SU-DHL-6 (cell line): Measurements from ENCODE around the gene CD151.

Source experiments
- H2AFZ ChIP-seq: fragments of 200-600 bp; sonication (generic); 2 replicates; pipeline ENCODE4 v1.6.1; 2014; ENCODE audit warnings: low read depth, mild to moderate bottlenecking, moderate library complexity, mixed read lengths, antibody characterized with exemption, low read length; ENCODE audit not compliant: severe bottlenecking
- H3F3A ChIP-seq: fragments of 200-600 bp; shearing (Covaris generic); 2 replicates; pipeline ENCODE4 v1.6.0; 2016; ENCODE audit warnings: antibody characterized with exemption, mild to moderate bottlenecking; ENCODE audit not compliant: insufficient read depth
- H3K27ac ChIP-seq: fragments of 200-600 bp; sonication (generic); 2 replicates; pipeline ENCODE4 v1.5.1; 2016; ENCODE audit warnings: low read depth, mild to moderate bottlenecking, low read length, moderate library complexity, mixed read lengths
- H3K27me3 ChIP-seq: fragments of 200-600 bp; sonication (generic), shearing (Covaris generic); 2 replicates; pipeline ENCODE4 v1.6.0; 2014; ENCODE audit warnings: mild to moderate bottlenecking, low read length
- H3K36me3 ChIP-seq: fragments of 200-600 bp; sonication (generic); 2 replicates; pipeline ENCODE4 v1.6.1; 2014; ENCODE audit warnings: mild to moderate bottlenecking, low read length, mixed read lengths
- H3K4me2 ChIP-seq: fragments of 300-600, 200-600 bp; shearing (Covaris generic), sonication (generic); 2 replicates; pipeline ENCODE4 v1.6.0; 2014; ENCODE audit warnings: low read length, low read depth, mild to moderate bottlenecking; ENCODE audit not compliant: poor library complexity, severe bottlenecking
- H3K4me3 ChIP-seq: fragments of 200-600 bp; sonication (generic); 2 replicates; pipeline ENCODE4 v1.5.1; 2014; ENCODE audit warnings: antibody characterized with exemption, low read length, mild to moderate bottlenecking, mixed read lengths; ENCODE audit not compliant: insufficient read depth, poor library complexity, severe bottlenecking
- H3K79me2 ChIP-seq: fragments of 200-600 bp; sonication (generic); 2 replicates; pipeline ENCODE4 v1.6.1; 2014; ENCODE audit warnings: mild to moderate bottlenecking, low read length, moderate library complexity; ENCODE audit not compliant: insufficient read depth
- H3K9ac ChIP-seq: fragments of 200-600 bp; sonication (generic); 2 replicates; pipeline ENCODE4 v1.7.0; 2014; ENCODE audit warnings: mild to moderate bottlenecking, low read length
- H3K9me2 ChIP-seq: fragments of 200-600 bp; sonication (generic); replicated peaks from 2 replicates; pipeline ENCODE4 v1.6.1; 2014; ENCODE audit warnings: low read length; ENCODE audit not compliant: insufficient read depth
- H3K9me3 ChIP-seq: fragments of 200-600 bp; sonication (generic); 2 replicates; pipeline ENCODE4 v1.6.1; 2014; ENCODE audit warnings: low read length, mixed read lengths; ENCODE audit not compliant: insufficient read depth
- H4K20me1 ChIP-seq: fragments of 200-600 bp; sonication (generic); 2 replicates; pipeline ENCODE4 v1.6.1; 2014; ENCODE audit warnings: low read depth, mild to moderate bottlenecking, antibody characterized with exemption, low read length, moderate library complexity, mixed read lengths
- EZH2phosphoT487 ChIP-seq: fragments of 200-600 bp; sonication (generic), shearing (Covaris generic); conservative IDR thresholded peaks from 2 replicates; pipeline ENCODE4 v1.6.1; 2018; ENCODE audit warnings: mild to moderate bottlenecking, antibody characterized with exemption, low read length, moderate library complexity, mixed read lengths
- TF ChIP-seq, protein P1 (sequence below): fragments of 200-600 bp; sonication (generic); IDR thresholded peaks from one replicate; pipeline ENCODE4 v1.5.1; 2017; ENCODE audit warnings: antibody characterized with exemption, mild to moderate bottlenecking, low read length, moderate library complexity; ENCODE audit not compliant: insufficient read depth, poor library complexity, severe bottlenecking

Gene CD151

GRCh38 chr11:830295-831117 lies 2.2 kb upstream of the CD151 start:
- no peaks in the 10 kb centered on the region for H3K9me2 ChIP-seq
- H3K36me3 ChIP-seq: no peaks in the 10 kb centered on the region
- H2AFZ ChIP-seq: no peak overlapping the region
- no peaks in the 10 kb centered on the region for H3K27me3 ChIP-seq
- peak overlapping the region; percentile 50 for H3K4me2 ChIP-seq
- no peaks in the 10 kb centered on the region for H4K20me1 ChIP-seq
- peak overlapping the region; percentile 1; the same call in 1 of the 2 replicates for H3K9ac ChIP-seq
- H3K4me3 ChIP-seq: peak overlapping the region; percentile 24
- H3K9me3 ChIP-seq: no peaks in the 10 kb centered on the region
- TF ChIP-seq, protein P1, sequence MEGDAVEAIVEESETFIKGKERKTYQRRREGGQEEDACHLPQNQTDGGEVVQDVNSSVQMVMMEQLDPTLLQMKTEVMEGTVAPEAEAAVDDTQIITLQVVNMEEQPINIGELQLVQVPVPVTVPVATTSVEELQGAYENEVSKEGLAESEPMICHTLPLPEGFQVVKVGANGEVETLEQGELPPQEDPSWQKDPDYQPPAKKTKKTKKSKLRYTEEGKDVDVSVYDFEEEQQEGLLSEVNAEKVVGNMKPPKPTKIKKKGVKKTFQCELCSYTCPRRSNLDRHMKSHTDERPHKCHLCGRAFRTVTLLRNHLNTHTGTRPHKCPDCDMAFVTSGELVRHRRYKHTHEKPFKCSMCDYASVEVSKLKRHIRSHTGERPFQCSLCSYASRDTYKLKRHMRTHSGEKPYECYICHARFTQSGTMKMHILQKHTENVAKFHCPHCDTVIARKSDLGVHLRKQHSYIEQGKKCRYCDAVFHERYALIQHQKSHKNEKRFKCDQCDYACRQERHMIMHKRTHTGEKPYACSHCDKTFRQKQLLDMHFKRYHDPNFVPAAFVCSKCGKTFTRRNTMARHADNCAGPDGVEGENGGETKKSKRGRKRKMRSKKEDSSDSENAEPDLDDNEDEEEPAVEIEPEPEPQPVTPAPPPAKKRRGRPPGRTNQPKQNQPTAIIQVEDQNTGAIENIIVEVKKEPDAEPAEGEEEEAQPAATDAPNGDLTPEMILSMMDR: no peak
- TF ChIP-seq EZH2phosphoT487: peak; percentile 94; the same call in 1 of the 2 replicates
- no peaks in the 10 kb centered on the region for H3K79me2 ChIP-seq
- no peak overlapping the region for H3K27ac ChIP-seq
- H3F3A ChIP-seq: no peaks in the 10 kb centered on the region

- H3K27ac ChIP-seq: no peak overlapping the region
- no peaks in the 10 kb centered on the region for H4K20me1 ChIP-seq
- no peaks in the 10 kb centered on the region for H3K36me3 ChIP-seq
- no peaks in the 10 kb centered on the region for H3K27me3 ChIP-seq
- H3K9me3 ChIP-seq: no peaks in the 10 kb centered on the region
- H3K4me3 ChIP-seq: no peak overlapping the region
- no peaks in the 10 kb centered on the region for H3K9me2 ChIP-seq
- H3K79me2 ChIP-seq: no peaks in the 10 kb centered on the region
- no peak overlapping the region for H2AFZ ChIP-seq
- H3K4me2 ChIP-seq: no peak overlapping the region
- no peak overlapping the region for H3K9ac ChIP-seq
- TF ChIP-seq, protein P1: no peak
- TF ChIP-seq EZH2phosphoT487: no peak
- H3F3A ChIP-seq: no peaks in the 10 kb centered on the region
Measured at GRCh38 chr11:831118-831864, 1.5 kb upstream of the CD151 start.

GRCh38 chr11:831961-832528 lies 707 bp upstream of the CD151 start:
- Histone ChIP-seq H3F3A (no peaks in the 10 kb centered on the region), H3K79me2 (no peaks in the 10 kb centered on the region), H3K9ac (no peak overlapping the region), H4K20me1 (no peaks in the 10 kb centered on the region), H3K27me3 (no peaks in the 10 kb centered on the region), H3K9me2 (no peaks in the 10 kb centered on the region), H3K4me3 (no peak overlapping the region), H3K4me2 (no peak overlapping the region), H3K27ac (no peak overlapping the region), H3K9me3 (no peaks in the 10 kb centered on the region), H3K36me3 (no peaks in the 10 kb centered on the region), H2AFZ (no peak overlapping the region)
- TF ChIP-seq, protein P1: no peak
- TF ChIP-seq EZH2phosphoT487: no peak
